Neural progenitor cell (in vitro differentiated cells): ENCODE results near the gene GMDS. TPM values are rescaled to one million over a fixed set of nuclear protein-coding genes. Genes with fewer than 3 reads are reported as not detected.

ENCODE experiments used
- DNase-seq: peaks from one replicate; pipeline ENCODE4 v3.0.0-alpha.2; 2016; ENCODE audit warnings: low spot score
- H2AFZ ChIP-seq: fragments of 200-600 bp; sonication (generic); replicated peaks from 2 replicates; pipeline ENCODE4 v1.6.1; 2016; ENCODE audit warnings: antibody characterized with exemption
- H3F3A ChIP-seq: fragments of 200-600 bp; sonication (generic); 2 replicates; pipeline ENCODE4 v1.6.1; 2016; ENCODE audit warnings: antibody characterized with exemption, low read depth
- H3K27ac ChIP-seq: fragments of 200-600 bp; sonication (generic); 2 replicates; pipeline ENCODE4 v1.5.1; 2016; ENCODE audit warnings: mild to moderate bottlenecking
- H3K27me3 ChIP-seq: fragments of 200-600 bp; sonication (generic); 2 replicates; pipeline ENCODE4 v1.6.1; 2016; ENCODE audit warnings: mild to moderate bottlenecking, moderate library complexity
- H3K36me3 ChIP-seq: fragments of 200-600 bp; sonication (generic); 2 replicates; pipeline ENCODE4 v1.5.1; 2016
- H3K4me1 ChIP-seq: fragments of 200-600 bp; sonication (generic); 2 replicates; pipeline ENCODE4 v1.6.1; 2016; ENCODE audit warnings: mixed run types
- H3K4me2 ChIP-seq: fragments of 200-600 bp; sonication (generic); 2 replicates; pipeline ENCODE4 v1.6.1; 2016
- H3K4me3 ChIP-seq: fragments of 200-600 bp; sonication (generic); 2 replicates; pipeline ENCODE4 v1.5.1; 2016
- H3K79me2 ChIP-seq: fragments of 200-600 bp; sonication (generic); 2 replicates; pipeline ENCODE4 v1.6.1; 2016; ENCODE audit warnings: low read depth
- H3K9ac ChIP-seq: fragments of 200-600 bp; sonication (generic); 2 replicates; pipeline ENCODE4 v1.6.1; 2016
- H3K9me3 ChIP-seq: fragments of 200-600 bp; sonication (generic); 2 replicates; pipeline ENCODE4 v1.5.1; 2016; ENCODE audit warnings: low read depth
- H4K20me1 ChIP-seq: fragments of 200-600 bp; sonication (generic); 2 replicates; pipeline ENCODE4 v1.6.1; 2016; ENCODE audit warnings: low read depth
- H3K27ac Mint-ChIP-seq: 3 replicates; pipeline ENCODE4 v1.8.0; 2021; ENCODE audit warnings: mixed read lengths
- H3K27me3 Mint-ChIP-seq: 2 replicates; pipeline ENCODE4 v1.8.0; 2022; ENCODE audit warnings: low read depth, mild to moderate bottlenecking, inconsistent platforms, moderate library complexity, mixed read lengths; ENCODE audit not compliant: insufficient read depth
- H3K36me3 Mint-ChIP-seq: 3 replicates; pipeline ENCODE4 v1.8.0; 2021; ENCODE audit warnings: mixed read lengths
- H3K4me1 Mint-ChIP-seq: 3 replicates; pipeline ENCODE4 v1.8.0; 2021; ENCODE audit warnings: mixed read lengths
- H3K4me3 Mint-ChIP-seq: 3 replicates; pipeline ENCODE4 v1.8.0; 2021; ENCODE audit warnings: mild to moderate bottlenecking, moderate library complexity, mixed read lengths
- H3K9me3 Mint-ChIP-seq: 3 replicates; pipeline ENCODE4 v1.8.0; 2020; ENCODE audit warnings: mixed read lengths
- EZH2 ChIP-seq: fragments of 200-600 bp; sonication (generic); IDR thresholded peaks from 2 replicates; pipeline ENCODE4 v1.6.1; 2017; ENCODE audit warnings: antibody characterized with exemption, mild to moderate bottlenecking, moderate library complexity
- EZH2phosphoT487 ChIP-seq: fragments of 200-600 bp; sonication (generic); IDR thresholded peaks from 2 replicates; pipeline ENCODE4 v1.6.1; 2017; ENCODE audit warnings: antibody characterized with exemption
- total RNA-seq: library from RNA; depleted of rRNA; stranded (reverse); fragments of >200 nt; gene quantifications from 2 replicates; pipeline ENCODE4 v1.2.3, GENCODE V29; 2015; ENCODE audit warnings: low replicate concordance
- TF ChIP-seq, protein P1 (sequence below): fragments of 200-600 bp; sonication (generic); IDR thresholded peaks from 2 replicates; pipeline ENCODE4 v1.5.1; 2017; ENCODE audit warnings: antibody characterized with exemption, mild to moderate bottlenecking

The GMDS gene
- total RNA-seq, 1 donor from 2014 or later: 22.6 TPM

DNA sequence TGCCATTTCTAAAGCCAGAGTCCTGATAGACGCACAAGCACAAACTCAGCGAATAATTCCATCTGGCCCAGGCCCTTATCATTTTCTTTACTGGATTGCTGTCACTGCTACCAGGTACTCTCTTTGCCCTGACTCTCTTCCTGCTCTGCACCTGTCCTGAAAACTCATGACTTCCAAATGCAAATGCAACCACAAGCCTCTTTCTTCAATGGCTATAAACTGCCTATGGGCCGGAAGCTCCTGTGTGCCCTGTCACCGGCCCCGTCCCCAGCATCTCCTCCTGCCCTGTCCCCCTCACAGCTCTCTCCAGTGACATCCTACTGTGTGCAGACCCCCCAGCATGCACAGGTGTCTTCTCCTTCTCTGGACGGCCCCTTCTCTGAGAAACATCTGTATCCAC, 302.6 kb downstream of the GMDS start:
- Mint-ChIP-seq H3K4me3 (no peak overlapping the region), H3K36me3 (no peaks in the 10 kb centered on the region), H3K27me3 (peaks cover 2% of the 10 kb centered on the region), H3K9me3 (no peaks in the 10 kb centered on the region), H3K4me1 (no peaks in the 10 kb centered on the region), H3K27ac (no peak overlapping the region)
- Histone ChIP-seq H3F3A (no peaks in the 10 kb centered on the region), H3K4me2 (no peak overlapping the region), H3K27me3 (no peaks in the 10 kb centered on the region), H3K79me2 (no peaks in the 10 kb centered on the region), H3K9ac (no peak overlapping the region), H3K4me3 (no peak overlapping the region), H3K9me3 (no peaks in the 10 kb centered on the region), H3K4me1 (no peaks in the 10 kb centered on the region), H3K27ac (no peak overlapping the region), H4K20me1 (no peaks in the 10 kb centered on the region), H3K36me3 (no peaks in the 10 kb centered on the region), H2AFZ (no peak overlapping the region)
- TF ChIP-seq EZH2phosphoT487: no peak
- DNase-seq: no peak

DNA sequence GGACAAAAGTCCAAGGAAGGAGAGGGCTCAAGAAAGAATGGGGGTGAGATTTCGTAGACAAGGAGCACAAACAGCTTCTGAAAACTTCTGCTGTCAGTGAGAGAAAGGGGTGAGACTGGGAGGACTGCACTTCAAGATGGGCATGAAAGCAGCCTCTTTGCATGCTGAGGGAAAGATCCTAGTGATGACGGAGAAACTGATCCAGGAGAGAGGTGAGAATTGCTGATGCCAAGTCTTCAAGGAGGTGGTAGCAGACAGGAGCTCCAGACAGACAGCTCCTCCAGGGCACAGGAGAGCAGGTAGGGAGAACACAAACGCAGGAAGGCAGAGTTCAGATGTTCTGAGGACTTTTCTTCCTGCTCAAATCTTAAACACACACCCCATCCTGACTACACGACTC, 303.9 kb downstream of the GMDS start:
- H3K9me3 Mint-ChIP-seq: no peaks in the 10 kb centered on the region

DNA sequence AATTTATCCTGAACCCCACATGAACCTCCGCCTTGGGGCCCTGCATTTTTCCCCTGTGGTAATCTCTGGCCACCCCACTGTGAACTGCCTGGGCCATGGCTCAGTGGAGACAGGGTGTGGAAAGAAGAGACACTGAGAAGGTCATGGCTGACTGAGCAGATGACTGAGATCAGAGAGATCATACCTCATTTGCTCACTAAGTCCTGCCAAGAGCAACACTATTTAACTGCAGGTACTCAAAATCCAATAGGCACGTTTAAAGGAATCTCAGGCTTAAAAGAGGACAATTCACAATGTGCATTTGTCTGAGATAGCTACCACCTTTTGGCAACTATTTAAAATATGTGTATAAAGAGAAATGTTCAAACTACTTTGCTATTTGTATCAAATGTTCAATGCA, 305.0 kb downstream of the GMDS start:
- no peaks in the 10 kb centered on the region for H3K36me3 Mint-ChIP-seq
- TF ChIP-seq EZH2phosphoT487 (no peak), EZH2 (no peak)
- TF ChIP-seq, protein P1, sequence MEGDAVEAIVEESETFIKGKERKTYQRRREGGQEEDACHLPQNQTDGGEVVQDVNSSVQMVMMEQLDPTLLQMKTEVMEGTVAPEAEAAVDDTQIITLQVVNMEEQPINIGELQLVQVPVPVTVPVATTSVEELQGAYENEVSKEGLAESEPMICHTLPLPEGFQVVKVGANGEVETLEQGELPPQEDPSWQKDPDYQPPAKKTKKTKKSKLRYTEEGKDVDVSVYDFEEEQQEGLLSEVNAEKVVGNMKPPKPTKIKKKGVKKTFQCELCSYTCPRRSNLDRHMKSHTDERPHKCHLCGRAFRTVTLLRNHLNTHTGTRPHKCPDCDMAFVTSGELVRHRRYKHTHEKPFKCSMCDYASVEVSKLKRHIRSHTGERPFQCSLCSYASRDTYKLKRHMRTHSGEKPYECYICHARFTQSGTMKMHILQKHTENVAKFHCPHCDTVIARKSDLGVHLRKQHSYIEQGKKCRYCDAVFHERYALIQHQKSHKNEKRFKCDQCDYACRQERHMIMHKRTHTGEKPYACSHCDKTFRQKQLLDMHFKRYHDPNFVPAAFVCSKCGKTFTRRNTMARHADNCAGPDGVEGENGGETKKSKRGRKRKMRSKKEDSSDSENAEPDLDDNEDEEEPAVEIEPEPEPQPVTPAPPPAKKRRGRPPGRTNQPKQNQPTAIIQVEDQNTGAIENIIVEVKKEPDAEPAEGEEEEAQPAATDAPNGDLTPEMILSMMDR: no peak

More for the DNA sequence above, 303.9 kb downstream of the GMDS start:
- Histone ChIP-seq H3K4me1 (no peaks in the 10 kb centered on the region), H3K4me3 (no peak overlapping the region), H2AFZ (no peak overlapping the region), H3F3A (no peaks in the 10 kb centered on the region), H3K79me2 (no peaks in the 10 kb centered on the region), H3K4me2 (no peak overlapping the region), H4K20me1 (no peaks in the 10 kb centered on the region), H3K27ac (no peak overlapping the region), H3K27me3 (no peaks in the 10 kb centered on the region), H3K9ac (no peak overlapping the region), H3K36me3 (no peaks in the 10 kb centered on the region), H3K9me3 (no peaks in the 10 kb centered on the region)
- Mint-ChIP-seq H3K4me3 (no peak overlapping the region), H3K36me3 (no peaks in the 10 kb centered on the region), H3K27me3 (peaks cover under 1% of the 10 kb centered on the region), H3K27ac (no peak overlapping the region), H3K4me1 (no peaks in the 10 kb centered on the region)
- TF ChIP-seq, protein P1: no peak
- TF ChIP-seq EZH2phosphoT487 (no peak), EZH2 (no peak)
- no peak for DNase-seq

DNA sequence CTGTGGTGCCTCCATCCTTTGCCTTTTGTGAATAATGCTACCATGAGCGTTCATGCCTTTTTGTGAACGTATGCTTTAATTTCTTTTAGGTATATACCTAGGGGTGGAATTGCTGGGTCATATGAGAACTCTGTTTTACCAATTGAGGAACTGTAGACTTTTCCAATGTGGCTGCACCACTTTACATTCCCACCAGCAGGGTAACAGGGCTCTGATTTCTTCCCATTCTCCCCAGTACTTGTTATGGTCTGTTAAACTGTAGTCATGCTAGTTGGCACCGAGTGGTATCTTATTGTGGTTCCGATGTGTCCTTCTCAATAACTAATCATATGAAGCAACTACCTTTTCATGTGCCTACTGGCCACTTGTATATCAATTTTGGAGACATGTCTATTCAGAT, 312.1 kb downstream of the GMDS start:
- Histone ChIP-seq H3K4me2 (no peak overlapping the region), H3K9me3 (no peaks in the 10 kb centered on the region), H3K27me3 (no peaks in the 10 kb centered on the region), H3K27ac (no peak overlapping the region), H3K79me2 (no peaks in the 10 kb centered on the region), H3K36me3 (no peaks in the 10 kb centered on the region), H3K4me3 (no peak overlapping the region), H2AFZ (no peak overlapping the region), H3K4me1 (no peaks in the 10 kb centered on the region), H4K20me1 (no peaks in the 10 kb centered on the region), H3F3A (no peaks in the 10 kb centered on the region), H3K9ac (no peak overlapping the region)
- H3K9me3 Mint-ChIP-seq: peaks cover 6% of the 10 kb centered on the region
- no peaks in the 10 kb centered on the region for H3K27me3 Mint-ChIP-seq
- H3K36me3 Mint-ChIP-seq: no peaks in the 10 kb centered on the region
- no peak overlapping the region for H3K4me3 Mint-ChIP-seq
- no peak for DNase-seq
- H3K4me1 Mint-ChIP-seq: no peaks in the 10 kb centered on the region
- no peak for TF ChIP-seq EZH2phosphoT487
- TF ChIP-seq, protein P1: no peak
- TF ChIP-seq EZH2: no peak
- H3K27ac Mint-ChIP-seq: no peak overlapping the region

More for the DNA sequence above, 305.0 kb downstream of the GMDS start:
- peak overlapping the region; percentile 67 for H3K27ac Mint-ChIP-seq
- no peak overlapping the region for H2AFZ ChIP-seq
- no peak overlapping the region for H3K27ac ChIP-seq
- no peaks in the 10 kb centered on the region for H3K36me3 ChIP-seq
- peak overlapping the region; percentile 15 for H3K4me3 Mint-ChIP-seq
- H3K79me2 ChIP-seq: no peaks in the 10 kb centered on the region
- H3K9me3 ChIP-seq: no peaks in the 10 kb centered on the region
- DNase-seq: no peak
- H3K27me3 ChIP-seq: no peaks in the 10 kb centered on the region
- H3K9me3 Mint-ChIP-seq: peaks cover 6% of the 10 kb centered on the region
- no peaks in the 10 kb centered on the region for H3F3A ChIP-seq
- H3K4me3 ChIP-seq: no peak overlapping the region
- H3K4me2 ChIP-seq: no peak overlapping the region
- no peaks in the 10 kb centered on the region for H3K4me1 ChIP-seq
- H3K9ac ChIP-seq: no peak overlapping the region
- H4K20me1 ChIP-seq: no peaks in the 10 kb centered on the region
- H3K27me3 Mint-ChIP-seq: no peaks in the 10 kb centered on the region
- no peaks in the 10 kb centered on the region for H3K4me1 Mint-ChIP-seq
